SK-N-SH (cell line): ENCODE measurements around the gene PHYH.

Experiments
- EZH2phosphoT487 ChIP-seq: fragments of 200-600 bp; sonication (generic); IDR thresholded peaks from 2 replicates; pipeline ENCODE4 v1.6.1; 2017; ENCODE audit warnings: low read depth, mixed run types, mild to moderate bottlenecking, antibody characterized with exemption, moderate library complexity, borderline replicate concordance
- FOXJ3 ChIP-seq: sonication (generic); formaldehyde crosslinking; IDR thresholded peaks from 2 replicates; pipeline ENCODE4 v1.5.1; 2020; ENCODE audit warnings: mild to moderate bottlenecking, missing genetic modification reagents
- GATA2 ChIP-seq: sonication (generic); formaldehyde crosslinking; IDR thresholded peaks from 2 replicates; pipeline ENCODE4 v1.5.0; 2020; ENCODE audit warnings: mild to moderate bottlenecking, missing genetic modification reagents
- RFX5 ChIP-seq: IDR thresholded peaks from 2 replicates; pipeline ENCODE4 v1.6.1; 2012; ENCODE audit warnings: mild to moderate bottlenecking, improper control_type of control experiment, low read length
- YY1 ChIP-seq: IDR thresholded peaks from 2 replicates; pipeline ENCODE4 v1.4.0; 2012; ENCODE audit warnings: low read depth, mild to moderate bottlenecking
- TF ChIP-seq, protein P1 (sequence below): fragments of 200-600 bp; sonication (generic); IDR thresholded peaks from 2 replicates; pipeline ENCODE4 v1.6.1; 2017; ENCODE audit warnings: antibody characterized with exemption, mild to moderate bottlenecking, moderate library complexity
- TF ChIP-seq, protein P2 (sequence below): fragments of 150-350 bp; IDR thresholded peaks from 2 replicates; pipeline ENCODE4 v1.6.1; 2016; ENCODE audit warnings: mild to moderate bottlenecking, low read depth, low read length

DNA sequence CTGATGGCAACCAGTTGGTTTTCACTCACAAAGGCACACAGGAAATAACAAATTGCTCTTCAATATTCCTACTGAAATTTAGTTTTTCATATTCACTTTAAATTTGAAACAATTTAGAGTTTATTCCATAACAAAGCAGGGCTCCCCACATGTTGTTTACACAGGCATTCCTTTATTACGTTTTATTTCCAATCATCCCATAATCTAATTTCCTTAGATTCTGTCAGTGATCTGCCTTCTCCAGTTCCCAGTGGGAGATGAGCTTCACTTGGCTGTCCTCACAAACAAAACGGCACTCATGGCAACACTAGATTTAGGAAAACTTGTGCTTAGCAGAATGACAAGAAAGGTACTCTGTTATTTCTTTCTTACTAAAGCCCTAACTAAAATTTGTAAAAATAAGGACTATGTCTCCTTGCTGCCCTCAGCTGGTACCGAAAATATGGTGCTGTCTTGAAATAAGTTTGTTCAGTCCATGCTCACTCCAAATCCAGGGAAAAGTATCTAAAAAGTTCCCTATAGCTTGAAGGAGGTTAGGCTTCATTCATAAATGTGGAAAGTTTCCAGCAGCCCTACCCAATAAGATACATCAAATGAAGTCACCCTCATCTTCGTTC is 23.0 kb downstream of the PHYH start:
- TF ChIP-seq FOXJ3 (CRISPR knock-in tag) (no peak), EZH2phosphoT487 (no peak), YY1 (no peak), GATA2 (CRISPR knock-in tag) (no peak), RFX5 (no peak)
- TF ChIP-seq, protein P1, sequence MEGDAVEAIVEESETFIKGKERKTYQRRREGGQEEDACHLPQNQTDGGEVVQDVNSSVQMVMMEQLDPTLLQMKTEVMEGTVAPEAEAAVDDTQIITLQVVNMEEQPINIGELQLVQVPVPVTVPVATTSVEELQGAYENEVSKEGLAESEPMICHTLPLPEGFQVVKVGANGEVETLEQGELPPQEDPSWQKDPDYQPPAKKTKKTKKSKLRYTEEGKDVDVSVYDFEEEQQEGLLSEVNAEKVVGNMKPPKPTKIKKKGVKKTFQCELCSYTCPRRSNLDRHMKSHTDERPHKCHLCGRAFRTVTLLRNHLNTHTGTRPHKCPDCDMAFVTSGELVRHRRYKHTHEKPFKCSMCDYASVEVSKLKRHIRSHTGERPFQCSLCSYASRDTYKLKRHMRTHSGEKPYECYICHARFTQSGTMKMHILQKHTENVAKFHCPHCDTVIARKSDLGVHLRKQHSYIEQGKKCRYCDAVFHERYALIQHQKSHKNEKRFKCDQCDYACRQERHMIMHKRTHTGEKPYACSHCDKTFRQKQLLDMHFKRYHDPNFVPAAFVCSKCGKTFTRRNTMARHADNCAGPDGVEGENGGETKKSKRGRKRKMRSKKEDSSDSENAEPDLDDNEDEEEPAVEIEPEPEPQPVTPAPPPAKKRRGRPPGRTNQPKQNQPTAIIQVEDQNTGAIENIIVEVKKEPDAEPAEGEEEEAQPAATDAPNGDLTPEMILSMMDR, result peak; percentile 31; the same call in 1 of the 2 replicates
- TF ChIP-seq, protein P2, sequence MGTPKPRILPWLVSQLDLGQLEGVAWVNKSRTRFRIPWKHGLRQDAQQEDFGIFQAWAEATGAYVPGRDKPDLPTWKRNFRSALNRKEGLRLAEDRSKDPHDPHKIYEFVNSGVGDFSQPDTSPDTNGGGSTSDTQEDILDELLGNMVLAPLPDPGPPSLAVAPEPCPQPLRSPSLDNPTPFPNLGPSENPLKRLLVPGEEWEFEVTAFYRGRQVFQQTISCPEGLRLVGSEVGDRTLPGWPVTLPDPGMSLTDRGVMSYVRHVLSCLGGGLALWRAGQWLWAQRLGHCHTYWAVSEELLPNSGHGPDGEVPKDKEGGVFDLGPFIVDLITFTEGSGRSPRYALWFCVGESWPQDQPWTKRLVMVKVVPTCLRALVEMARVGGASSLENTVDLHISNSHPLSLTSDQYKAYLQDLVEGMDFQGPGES, result no peak
